ENCODE results near the gene RIBC1. TPM values are rescaled to one million over a fixed set of nuclear protein-coding genes. Genes with fewer than 3 reads are reported as not detected.

Gene RIBC1
- total RNA-seq, 1 experiment from 2014 or later, result 0.88 TPM

DNA sequence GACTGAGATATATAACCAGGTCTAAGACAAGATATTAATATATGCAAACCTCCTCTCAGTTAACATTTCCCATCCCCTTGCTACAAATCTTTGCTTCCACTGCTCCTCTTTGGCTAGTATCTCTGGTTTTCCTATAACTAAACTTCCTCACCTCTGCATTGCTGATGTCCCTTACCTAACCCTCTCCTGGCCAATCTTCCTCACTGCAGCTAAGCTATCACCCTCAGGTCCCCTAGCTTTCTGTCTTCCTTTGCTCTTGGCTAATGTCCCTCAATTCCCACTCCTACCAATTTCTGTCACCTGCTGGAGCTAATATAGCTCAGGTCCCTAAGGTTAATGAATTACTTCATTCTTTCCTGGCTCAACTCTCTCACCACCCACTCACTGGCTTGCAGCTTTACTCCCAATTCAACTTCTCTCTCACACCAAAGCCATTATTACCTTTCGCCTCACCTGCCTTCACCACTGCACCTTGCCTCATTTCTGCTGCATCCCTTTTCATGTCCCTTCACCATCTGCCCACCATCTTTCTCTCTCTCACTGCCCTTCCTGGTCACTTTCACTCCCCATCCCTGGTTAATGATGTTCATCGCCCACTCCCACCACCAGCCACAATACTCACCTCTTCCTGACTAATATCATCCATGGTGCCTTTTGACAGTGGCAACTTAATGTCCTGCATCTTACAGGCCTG, 26.9 kb upstream of the RIBC1 start:
- H3K4me1 ChIP-seq, result no peaks in the 10 kb centered on the region
- no peaks in the 10 kb centered on the region for H3K9me3 Mint-ChIP-seq (ENCODE audit: unreplicated experiment)
- H3K9me3 ChIP-seq, result no peaks in the 10 kb centered on the region
- intact Hi-C loops (cut with micrococcal nuclease; ENCODE audit: unreplicated experiment), result loop anchor here (5.0 kb wide), 1 partner anchor 767 kb away; no protein-coding TSS in a partner anchor
- no peak overlapping the region for H3K4me3 ChIP-seq (ENCODE audit: low read depth, low read length)
- H3K36me3 ChIP-seq (ENCODE audit: control insufficient read depth, insufficient read depth, low read length), result no peaks in the 10 kb centered on the region
- no peaks in the 10 kb centered on the region for H3K27me3 Mint-ChIP-seq (ENCODE audit: insufficient read depth, unreplicated experiment)
- H3K4me3 Mint-ChIP-seq (ENCODE audit: unreplicated experiment), result no peak overlapping the region
- POLR2A ChIA-PET, result no interaction called here
- H3K27me3 ChIP-seq (replicated peaks; ENCODE audit: control insufficient read depth, insufficient read depth, low read length), result no peaks in the 10 kb centered on the region
- CTCF ChIA-PET, result interaction anchor here (0.8 to 1.4 kb wide), 2 partner anchors 79 to 83 kb away, joined by 3 to 4 read pairs; no protein-coding TSS in a partner anchor
- no peak for DNase-seq
- no peak for TF ChIP-seq CTCF (IDR thresholded peaks at IDR 0.05; ENCODE audit: insufficient read depth in 1 of 2, low read depth in 1 of 2, low read length in 1 of 2, severe bottlenecking in 1 of 2, unreplicated experiment in 1 of 2)
- H3K4me1 Mint-ChIP-seq (ENCODE audit: low read depth, unreplicated experiment), result no peaks in the 10 kb centered on the region
- peaks cover 38% of the 10 kb centered on the region for H3K36me3 Mint-ChIP-seq (ENCODE audit: insufficient read depth, unreplicated experiment)
- peak overlapping the region; percentile 1 for H3K27ac Mint-ChIP-seq (ENCODE audit: unreplicated experiment)
- no TSS peak for BruUV-seq (replicated peaks)

GRCh38 chrX:53398216-53398615, 24.5 kb upstream of the RIBC1 start:
- H3K27me3 ChIP-seq (replicated peaks; ENCODE audit: control insufficient read depth, insufficient read depth, low read length), result no peaks in the 10 kb centered on the region
- CTCF ChIA-PET, result no interaction called here
- Mint-ChIP-seq H3K36me3 (ENCODE audit: insufficient read depth, unreplicated experiment) (peaks cover 41% of the 10 kb centered on the region), H3K27ac (ENCODE audit: unreplicated experiment) (no peak overlapping the region), H3K4me1 (ENCODE audit: low read depth, unreplicated experiment) (no peaks in the 10 kb centered on the region), H3K27me3 (ENCODE audit: insufficient read depth, unreplicated experiment) (no peaks in the 10 kb centered on the region), H3K9me3 (ENCODE audit: unreplicated experiment) (no peaks in the 10 kb centered on the region), H3K4me3 (ENCODE audit: unreplicated experiment) (no peak overlapping the region)
- POLR2A ChIA-PET, result no interaction called here
- no peak for DNase-seq
- no peaks in the 10 kb centered on the region; the same call in 1 of the 2 replicates for H3K36me3 ChIP-seq (ENCODE audit: control insufficient read depth, insufficient read depth, low read length)
- no peaks in the 10 kb centered on the region for H3K9me3 ChIP-seq
- H3K4me1 ChIP-seq, result no peaks in the 10 kb centered on the region
- no peak overlapping the region for H3K4me3 ChIP-seq (ENCODE audit: low read depth, low read length)
- intact Hi-C loops (cut with micrococcal nuclease; ENCODE audit: unreplicated experiment), result loop anchor here (5.0 kb wide), 1 partner anchor 764 kb away; no protein-coding TSS in a partner anchor
- BruUV-seq (replicated peaks), result no TSS peak
- no peak for TF ChIP-seq CTCF (IDR thresholded peaks at IDR 0.05; ENCODE audit: insufficient read depth in 1 of 2, low read depth in 1 of 2, low read length in 1 of 2, severe bottlenecking in 1 of 2, unreplicated experiment in 1 of 2)

DNA sequence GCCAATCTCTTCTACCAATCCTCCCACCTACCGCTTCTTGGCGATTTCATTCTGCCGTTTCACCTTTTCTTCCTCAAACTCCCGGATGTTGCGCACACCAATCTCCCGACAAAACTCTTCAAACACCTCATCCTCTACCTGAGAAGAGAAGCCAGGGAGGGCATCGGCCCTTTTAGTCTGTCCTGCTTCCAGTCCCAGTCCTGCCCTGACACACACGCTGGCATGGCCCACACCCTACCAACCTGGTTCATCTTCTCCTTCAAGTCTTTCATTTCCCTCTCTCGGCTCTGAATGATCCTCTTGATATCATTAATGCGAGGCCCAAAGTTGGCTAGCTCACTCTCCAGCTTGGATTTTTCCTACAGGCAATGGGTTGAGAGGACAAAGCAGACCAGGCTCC, 19.1 kb upstream of the RIBC1 start:
- POLR2A ChIA-PET, result interaction anchor here (0.5 kb wide), 1 partner anchor 18 kb away, joined by 3 read pairs; no protein-coding TSS in a partner anchor
- Histone ChIP-seq H3K9me3 (no peaks in the 10 kb centered on the region), H3K4me3 (ENCODE audit: low read depth, low read length) (no peak overlapping the region), H3K27me3 (replicated peaks; ENCODE audit: control insufficient read depth, insufficient read depth, low read length) (no peaks in the 10 kb centered on the region), H3K4me1 (no peaks in the 10 kb centered on the region), H3K36me3 (ENCODE audit: control insufficient read depth, insufficient read depth, low read length) (no peaks in the 10 kb centered on the region; the same call in 1 of the 2 replicates)
- H3K4me3 Mint-ChIP-seq (ENCODE audit: unreplicated experiment), result no peak overlapping the region
- no peaks in the 10 kb centered on the region for H3K4me1 Mint-ChIP-seq (ENCODE audit: low read depth, unreplicated experiment)
- no peak for DNase-seq
- peak overlapping the region; percentile 18 for H3K27ac Mint-ChIP-seq (ENCODE audit: unreplicated experiment)
- CTCF ChIA-PET, result interaction anchor here (0.6 kb wide), 1 partner anchor 134 kb away, joined by 3 read pairs; no protein-coding TSS in a partner anchor
- intact Hi-C loops (cut with micrococcal nuclease; ENCODE audit: unreplicated experiment), result no loop called here
- peaks cover 26% of the 10 kb centered on the region for H3K36me3 Mint-ChIP-seq (ENCODE audit: insufficient read depth, unreplicated experiment)
- no peaks in the 10 kb centered on the region for H3K27me3 Mint-ChIP-seq (ENCODE audit: insufficient read depth, unreplicated experiment)
- TF ChIP-seq CTCF (IDR thresholded peaks at IDR 0.05; ENCODE audit: insufficient read depth in 1 of 2, low read depth in 1 of 2, low read length in 1 of 2, severe bottlenecking in 1 of 2, unreplicated experiment in 1 of 2), result no peak
- no TSS peak for BruUV-seq (replicated peaks)
- no peaks in the 10 kb centered on the region for H3K9me3 Mint-ChIP-seq (ENCODE audit: unreplicated experiment)
